AG08395 (cell line): ENCODE data around the gene SLF2.
A peak's percentile ranks its signal among the peaks of the same experiment; 100 is the strongest.

ENCODE experiments used
- DNase-seq: peaks from one replicate; pipeline ENCODE4 v3.0.0; 2012; ENCODE audit warnings: mixed read lengths, low spot score

The SLF2 gene

GRCh38 chr10:100980711-100981110, 67.9 kb downstream of the SLF2 start:
- no peak for DNase-seq

DNA sequence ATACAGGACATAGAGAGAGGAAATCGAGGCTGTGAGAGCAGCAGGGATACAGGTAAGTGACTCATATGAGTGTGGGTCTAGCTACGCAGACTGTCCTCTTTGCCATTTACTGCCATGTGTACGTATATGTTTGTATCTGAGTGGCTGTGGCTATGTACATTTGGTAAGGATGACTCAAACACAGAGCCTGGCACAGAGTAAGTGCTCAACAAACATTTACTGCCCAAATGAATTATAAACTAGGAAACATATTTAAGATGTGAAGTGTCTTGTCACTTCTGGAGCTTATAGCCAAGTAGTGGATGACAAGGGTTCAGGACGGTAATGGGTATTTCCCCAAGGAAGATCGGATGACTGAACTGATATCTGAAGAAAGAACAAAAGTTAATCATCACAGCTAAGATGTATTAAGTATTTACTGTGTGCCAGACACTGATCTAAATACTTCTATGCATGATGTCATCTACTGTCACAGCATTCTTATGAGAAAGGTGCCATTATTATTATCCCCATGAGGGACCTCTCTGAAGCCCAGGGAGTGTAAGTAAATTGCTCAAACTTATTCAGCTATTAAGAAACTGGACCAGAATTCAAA, 68.5 kb downstream of the SLF2 start:
- no peak for DNase-seq

DNA sequence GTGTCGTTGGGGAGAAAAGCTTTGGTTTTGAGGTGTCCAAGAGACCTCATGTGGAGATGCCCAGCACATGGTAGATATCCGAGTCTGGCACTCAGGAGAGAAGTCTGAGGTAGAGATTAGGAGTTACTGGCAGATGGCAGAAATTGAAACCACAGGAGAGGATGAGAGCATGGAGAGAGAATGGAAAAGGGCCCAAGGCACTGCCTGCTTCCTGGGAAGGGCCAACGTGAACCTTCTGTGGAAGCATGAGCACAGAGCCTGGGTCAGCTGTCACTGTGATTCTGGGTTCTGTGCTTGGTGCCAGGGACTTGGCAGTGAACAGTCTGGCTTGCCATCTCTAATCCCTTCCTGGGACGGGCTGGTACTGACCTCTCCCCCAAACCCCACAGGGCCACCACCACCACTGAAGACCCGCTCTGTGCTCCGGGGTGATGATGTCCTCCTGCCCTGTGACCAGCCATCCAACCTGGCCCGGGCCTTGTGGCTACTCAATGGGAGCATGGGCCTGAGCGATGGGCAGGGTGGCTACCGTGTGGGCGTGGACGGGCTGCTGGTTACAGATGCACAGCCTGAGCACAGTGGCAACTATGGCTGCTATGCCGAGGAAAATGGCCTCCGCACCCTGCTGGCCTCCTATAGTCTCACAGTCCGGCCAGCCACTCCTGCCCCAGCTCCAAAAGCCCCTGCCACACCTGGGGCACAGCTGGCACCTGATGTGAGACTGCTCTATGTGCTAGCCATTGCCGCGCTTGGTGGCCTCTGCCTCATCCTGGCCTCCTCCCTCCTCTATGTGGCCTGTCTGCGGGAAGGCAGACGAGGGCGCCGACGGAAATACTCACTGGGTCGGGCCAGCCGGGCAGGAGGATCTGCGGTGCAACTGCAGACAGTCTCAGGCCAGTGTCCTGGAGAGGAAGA, 70.4 kb downstream of the SLF2 start:
- DNase-seq = no peak

GRCh38 chr10:100983868-100984671, 71.3 kb downstream of the SLF2 start:
- no peak for DNase-seq

GRCh38 chr10:100984672-100985177, 72.0 kb downstream of the SLF2 start:
- no peak for DNase-seq

DNA sequence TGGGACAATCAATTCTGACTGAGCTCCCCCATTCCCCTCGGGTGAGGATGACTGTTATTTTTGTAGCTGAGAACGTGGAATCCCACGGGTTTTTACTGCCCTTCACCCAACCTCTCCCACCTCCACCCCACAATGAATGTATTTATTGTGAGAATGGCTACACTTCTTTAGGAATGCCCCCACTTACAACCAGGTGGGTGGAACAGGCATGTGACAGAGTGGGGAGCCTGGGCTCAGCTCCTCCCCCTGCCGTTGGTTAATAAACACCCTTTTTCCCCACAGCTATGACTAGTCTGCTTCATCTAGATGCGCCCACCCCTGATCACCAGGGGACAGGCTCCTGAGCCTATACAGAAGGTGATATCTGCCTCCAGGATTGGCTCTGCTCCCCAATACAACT, 72.6 kb downstream of the SLF2 start:
- no peak for DNase-seq

DNA sequence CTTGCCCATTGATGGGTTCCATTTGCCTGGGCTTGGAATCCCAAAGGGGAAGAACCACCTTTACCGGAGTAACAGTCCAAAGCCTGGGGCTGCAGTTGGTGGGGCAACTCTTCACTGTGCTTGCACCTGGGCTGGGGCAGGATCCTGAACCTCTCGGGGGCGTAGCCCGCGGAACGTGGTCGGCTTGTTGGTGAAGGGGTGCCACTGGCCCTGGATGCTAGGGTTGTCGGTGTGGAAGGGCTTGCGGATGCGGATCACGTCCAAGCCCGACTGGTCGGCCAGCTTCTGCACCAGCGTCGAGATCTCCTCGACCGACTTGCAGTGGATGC, 73.8 kb downstream of the SLF2 start:
- no peak for DNase-seq

DNA sequence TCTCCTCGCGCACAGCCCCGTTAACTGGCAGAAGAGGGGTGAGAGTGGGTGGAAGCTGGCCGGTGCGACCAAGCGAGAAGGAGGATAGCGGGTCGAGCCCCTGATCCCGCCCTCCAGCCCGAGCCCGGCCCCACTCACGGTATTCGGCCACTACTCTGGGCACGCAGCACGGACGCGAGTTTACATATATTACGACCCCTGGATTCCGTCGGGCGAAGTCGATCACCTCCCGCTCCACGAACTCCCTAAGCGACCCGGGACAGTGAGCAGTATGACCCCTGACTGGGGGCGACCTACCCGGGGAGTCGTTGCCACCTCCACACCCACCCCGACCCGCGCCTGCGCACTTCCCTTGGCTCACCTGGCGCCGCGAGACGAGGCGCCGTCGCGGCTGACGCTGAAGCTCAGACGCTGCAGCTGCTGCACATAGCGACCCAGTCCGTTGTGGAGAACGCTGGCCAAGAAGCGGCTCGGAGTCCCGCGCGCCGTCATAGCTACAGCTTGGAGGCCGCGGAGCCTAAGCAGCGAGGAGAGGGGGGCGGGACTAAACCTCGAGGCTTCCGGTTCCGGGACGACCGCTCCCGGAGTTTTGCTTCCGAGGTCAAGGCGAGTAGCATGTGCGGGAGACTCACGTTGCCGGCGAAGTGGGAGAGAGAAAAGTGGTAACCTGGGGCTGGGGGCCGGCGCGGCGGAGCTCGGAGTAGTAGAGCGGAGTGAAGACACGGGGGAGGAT, 74.4 kb downstream of the SLF2 start, which contains the start of the genes MRPL43 and TWNK:
TSS of gene MRPL43 (minus strand) at position 546 of the 733 bp plus-strand sequence. CDS start at position 492, 54 bp downstream.
TSS of gene TWNK (plus strand) at position 592 of the 733 bp plus-strand sequence. CDS start 668 bp downstream, outside the sequence.
- peak; percentile 91 for DNase-seq

DNA sequence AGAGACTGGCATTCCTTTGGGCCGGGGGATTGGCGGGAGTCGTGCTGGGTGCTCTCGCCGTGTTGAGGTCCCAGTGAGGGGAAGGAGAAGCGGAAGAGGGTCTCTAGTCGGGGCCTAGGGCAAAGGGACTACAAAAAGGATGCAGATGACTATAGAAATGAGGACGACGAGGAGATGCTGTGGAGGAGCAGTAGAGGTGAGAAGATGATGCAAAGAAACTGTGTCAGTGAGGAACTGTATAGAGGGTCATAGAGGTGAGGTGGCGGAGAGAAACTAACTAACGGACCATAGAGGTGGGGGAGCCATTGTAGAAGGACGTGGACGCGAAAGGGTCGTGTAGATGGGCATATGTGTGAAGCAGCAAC, 74.9 kb downstream of the SLF2 start:
- DNase-seq = no peak

DNA sequence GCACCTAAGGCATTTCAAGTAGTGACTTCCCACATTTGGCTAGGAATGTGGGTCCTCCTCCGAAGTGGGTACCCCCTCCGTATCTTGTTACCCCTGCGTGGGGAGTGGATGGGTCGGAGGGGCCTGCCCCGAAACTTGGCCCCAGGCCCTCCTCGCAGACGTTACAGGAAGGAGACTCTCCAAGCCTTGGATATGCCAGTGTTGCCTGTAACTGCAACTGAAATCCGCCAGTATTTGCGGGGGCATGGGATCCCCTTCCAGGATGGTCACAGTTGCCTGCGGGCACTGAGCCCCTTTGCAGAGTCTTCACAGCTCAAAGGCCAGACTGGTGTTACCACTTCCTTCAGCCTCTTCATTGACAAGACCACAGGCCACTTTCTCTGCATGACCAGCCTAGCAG, 75.4 kb downstream of the SLF2 start:
- DNase-seq = no peak

DNA sequence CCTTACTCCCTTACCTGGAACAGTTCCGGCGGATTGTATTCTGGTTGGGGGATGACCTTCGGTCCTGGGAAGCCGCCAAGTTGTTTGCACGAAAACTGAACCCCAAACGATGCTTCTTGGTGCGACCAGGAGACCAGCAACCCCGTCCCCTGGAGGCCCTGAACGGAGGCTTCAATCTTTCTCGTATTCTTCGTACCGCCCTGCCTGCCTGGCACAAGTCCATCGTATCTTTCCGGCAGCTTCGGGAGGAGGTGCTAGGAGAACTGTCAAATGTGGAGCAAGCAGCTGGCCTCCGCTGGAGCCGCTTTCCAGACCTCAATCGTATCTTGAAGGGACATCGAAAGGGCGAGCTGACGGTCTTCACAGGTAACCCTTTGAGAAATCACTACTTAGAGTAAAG, 76.3 kb downstream of the SLF2 start:
- DNase-seq = no peak

DNA sequence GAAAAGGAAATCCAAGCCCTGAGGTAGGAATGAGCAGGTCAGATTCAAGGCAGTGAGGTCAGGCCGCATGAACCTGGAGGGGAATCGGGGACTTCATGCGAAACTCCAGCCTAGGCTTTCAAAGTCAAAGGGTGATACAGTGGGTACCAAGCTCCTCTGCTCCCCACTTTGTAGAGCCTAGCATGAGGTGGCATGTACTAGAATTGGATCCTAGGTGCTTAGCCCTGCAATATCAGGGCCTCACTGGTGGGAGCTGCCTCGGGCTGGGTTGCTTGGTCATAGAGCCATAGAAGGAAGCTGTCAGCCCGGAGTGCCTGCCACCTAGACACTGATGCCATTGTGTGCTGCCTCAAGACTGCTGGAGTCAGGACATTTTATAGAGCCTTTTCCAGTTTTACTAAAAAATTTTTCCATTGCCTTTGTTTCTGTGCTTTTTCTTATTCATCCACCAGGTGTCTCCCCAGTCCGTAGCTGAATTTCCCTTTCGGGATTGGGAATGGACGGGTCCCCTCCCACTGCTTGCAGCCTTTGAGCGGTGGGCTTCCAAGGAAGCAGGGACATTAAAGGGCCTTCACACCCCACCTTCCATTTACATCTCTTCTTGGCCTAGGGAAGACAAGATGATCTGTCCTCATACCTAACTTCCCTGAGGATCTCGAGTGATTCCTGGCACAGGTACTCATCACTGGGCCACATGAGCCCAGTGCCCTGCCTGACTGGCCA, 81.4 kb downstream of the SLF2 start:
- peak; percentile 54 for DNase-seq

DNA sequence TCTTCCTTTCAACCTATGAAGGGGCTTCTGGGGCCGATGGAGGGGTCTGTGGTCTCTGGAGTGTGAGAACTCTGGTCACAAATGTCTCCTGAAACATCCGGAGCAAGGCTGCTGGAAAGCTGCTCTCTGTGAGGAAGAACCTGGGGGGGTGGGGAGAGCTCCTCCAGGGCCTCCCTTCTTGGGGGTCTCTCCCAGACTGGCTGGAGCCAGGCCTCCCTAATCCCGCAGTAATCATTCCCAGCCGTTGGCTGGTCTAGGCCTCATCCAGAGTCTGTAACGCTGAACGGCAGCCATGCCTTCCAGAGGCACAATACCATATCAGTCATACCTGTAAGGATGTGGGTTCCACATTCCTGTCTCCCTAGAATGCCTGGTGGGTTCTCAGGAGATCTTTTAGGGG, 82.4 kb downstream of the SLF2 start:
- no peak for DNase-seq

DNA sequence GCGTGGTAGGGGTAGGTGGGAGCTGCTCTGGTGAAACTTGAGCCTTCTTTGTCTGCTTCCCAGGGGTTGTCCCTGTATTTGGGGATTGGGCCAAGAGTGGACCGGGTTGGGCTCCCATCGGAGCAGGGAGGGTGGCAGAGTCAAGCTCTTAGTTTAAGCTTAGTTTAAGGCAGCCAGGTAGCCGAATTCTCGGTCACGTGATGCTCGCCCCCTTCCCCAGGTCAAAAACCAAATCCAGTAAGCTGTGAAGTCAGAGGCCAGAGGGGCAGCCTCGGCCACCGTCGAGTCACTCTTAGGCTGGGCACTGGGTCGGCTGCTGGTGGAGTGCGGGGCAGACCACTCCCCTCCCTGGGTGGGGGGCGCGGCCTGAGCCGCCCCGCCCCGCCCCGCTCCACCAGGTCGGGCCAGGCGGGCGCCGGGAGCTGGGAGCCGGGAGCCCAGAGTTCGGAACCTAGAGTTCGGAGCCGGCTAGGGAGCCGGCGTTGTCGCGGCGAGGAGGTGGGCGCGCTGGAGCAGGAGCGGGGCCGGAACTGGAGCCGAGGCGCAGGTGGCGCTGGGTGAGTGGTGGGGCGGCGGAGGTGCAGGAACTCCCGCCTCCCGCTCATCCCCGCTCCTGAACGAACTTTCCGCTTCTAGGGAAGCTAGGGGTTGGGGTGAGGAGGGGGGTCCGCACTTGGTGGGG, 84.1 kb downstream of the SLF2 start:
- DNase-seq = no peak

GRCh38 chr10:100997360-100998182, 84.8 kb downstream of the SLF2 start:
- DNase-seq = peak; percentile 87

- peak; percentile 88 for DNase-seq
Observed at GRCh38 chr10:100998183-100998990, 85.6 kb downstream of the SLF2 start.

DNA sequence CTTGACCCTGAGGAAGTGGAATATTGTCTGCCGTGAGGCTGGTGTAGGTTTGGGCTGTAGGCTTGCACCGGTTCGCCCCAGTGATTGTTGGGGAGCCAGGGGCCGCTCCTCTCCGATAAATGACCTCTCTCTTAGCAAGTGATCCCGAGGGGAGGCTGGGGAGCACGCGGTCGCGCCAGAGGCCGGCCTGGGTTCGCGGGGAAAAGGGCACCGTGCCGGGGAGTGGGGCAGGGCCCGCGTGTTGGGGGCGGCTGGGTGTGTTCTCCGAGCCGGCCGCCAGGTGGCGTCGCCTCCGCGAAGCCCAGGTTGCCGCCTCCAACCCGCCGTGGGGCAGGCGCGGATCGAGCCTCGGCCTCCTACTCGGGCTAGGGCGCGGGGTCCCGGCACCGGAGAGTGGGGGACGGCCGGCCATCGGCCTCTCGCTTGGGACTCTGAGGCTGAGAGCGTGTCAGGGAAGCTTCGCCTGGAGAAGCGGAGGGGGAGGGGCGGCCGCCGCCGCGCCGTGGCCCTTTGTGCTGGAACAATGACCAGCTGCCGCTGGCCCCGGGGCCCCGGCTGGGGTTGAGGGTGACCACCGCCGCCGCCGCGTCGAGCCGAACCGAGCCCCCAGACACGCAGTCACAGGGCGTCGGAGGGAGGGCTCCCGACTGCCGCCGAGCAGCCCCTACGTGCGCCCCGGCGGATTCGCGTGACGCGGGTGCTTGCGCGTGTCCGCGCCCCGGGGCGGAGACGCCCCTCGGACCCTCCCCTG, 86.4 kb downstream of the SLF2 start:
- peak; percentile 87 for DNase-seq

DNA sequence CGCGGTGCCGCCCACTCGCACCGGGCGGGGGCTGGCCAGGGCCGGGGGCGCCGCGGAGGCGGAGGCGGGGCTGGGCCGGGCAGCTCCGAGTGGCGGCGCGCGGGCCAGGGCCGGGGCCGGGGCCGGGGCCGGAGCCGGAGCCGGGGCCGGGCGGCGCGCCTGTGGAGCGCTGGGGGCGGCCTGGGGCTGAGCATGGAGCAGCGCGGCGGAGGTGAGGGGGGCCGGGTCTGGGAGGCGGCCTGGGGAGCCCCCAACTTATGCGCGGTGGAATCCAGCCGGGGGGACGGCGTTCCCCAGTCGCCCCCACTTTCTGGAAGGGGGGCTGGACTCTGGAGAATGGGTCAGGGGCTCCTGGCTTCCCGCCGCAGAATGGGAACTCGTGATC, 87.0 kb downstream of the SLF2 start, which contains the start of gene LZTS2:
TSS of gene LZTS2 (plus strand) at position 67 of the 385 bp plus-strand sequence. CDS start 2,731 bp downstream, outside the sequence.
- no peak for DNase-seq
